Stimulated activated CD8-positive, alpha-beta memory T cell treated with anti-CD3 and anti-CD28 coated beads, Interleukin-12 subunit alpha, Interleukin-12 subunit beta, amount 100 ng/mL, for 1 hour (primary cell): ENCODE data around the gene TTLL7.

Experiments
- DNase-seq: peaks from one replicate; pipeline ENCODE4 v3.0.0-alpha.2; 2020; ENCODE audit warnings: low read depth

TTLL7 gene

GRCh38 chr1:83998498-83999315 lies at the start of gene TTLL7:
TSS of gene TTLL7 (minus strand) at chr1:83999132. CDS start at chr1:83952211, 46,921 bp downstream.
- DNase-seq, result no peak

- DNase-seq, result no peak
Observed at GRCh38 chr1:84042461-84042860, 43.5 kb upstream of the TTLL7 start.

- no peak for DNase-seq
Observed at GRCh38 chr1:84037758-84038611, 39.1 kb upstream of the TTLL7 start.

GRCh38 chr1:84031802-84032327 lies 32.9 kb upstream of the TTLL7 start:
- no peak for DNase-seq

- DNase-seq, result no peak
Observed at GRCh38 chr1:84027368-84027767, 28.4 kb upstream of the TTLL7 start.

GRCh38 chr1:84025966-84026365 lies 27.0 kb upstream of the TTLL7 start:
- DNase-seq, result no peak

- DNase-seq, result no peak
Observed at GRCh38 chr1:84021822-84022221, 22.9 kb upstream of the TTLL7 start.

- no peak for DNase-seq
Observed at GRCh38 chr1:84020151-84020550, 21.2 kb upstream of the TTLL7 start.

GRCh38 chr1:84019217-84019616 lies 20.3 kb upstream of the TTLL7 start:
- no peak for DNase-seq

GRCh38 chr1:84013708-84014107 lies 14.8 kb upstream of the TTLL7 start:
- DNase-seq, result no peak

GRCh38 chr1:84012018-84012417 lies 13.1 kb upstream of the TTLL7 start:
- DNase-seq, result no peak

GRCh38 chr1:84010136-84010535 lies 11.2 kb upstream of the TTLL7 start:
- no peak for DNase-seq

- no peak for DNase-seq
Observed at GRCh38 chr1:84008631-84009030, 9.7 kb upstream of the TTLL7 start.

GRCh38 chr1:84006591-84006990 lies 7.7 kb upstream of the TTLL7 start:
- no peak for DNase-seq

GRCh38 chr1:84001501-84001900 lies 2.6 kb upstream of the TTLL7 start:
- DNase-seq, result no peak

- no peak for DNase-seq
Observed at GRCh38 chr1:84000954-84001495, 2.1 kb upstream of the TTLL7 start.

- no peak for DNase-seq
Observed at GRCh38 chr1:84000196-84000885, 1.4 kb upstream of the TTLL7 start.

- DNase-seq, result no peak
Observed at GRCh38 chr1:83999316-83999819, 436 bp upstream of the TTLL7 start.

GRCh38 chr1:83998205-83998497 lies 781 bp downstream of the TTLL7 start:
- no peak for DNase-seq

GRCh38 chr1:83997631-83998030 lies 1.3 kb downstream of the TTLL7 start:
- no peak for DNase-seq

GRCh38 chr1:83996621-83997020 lies 2.3 kb downstream of the TTLL7 start:
- DNase-seq, result no peak

GRCh38 chr1:83996191-83996590 lies 2.7 kb downstream of the TTLL7 start:
- DNase-seq, result no peak
